ENCODE data around the gene NMUR1. TPM values are rescaled to one million over a fixed set of nuclear protein-coding genes. Genes with fewer than 3 reads are reported as not detected.

The NMUR1 gene
- total RNA-seq, 1 donor from 2014 or later: not detected

DNA sequence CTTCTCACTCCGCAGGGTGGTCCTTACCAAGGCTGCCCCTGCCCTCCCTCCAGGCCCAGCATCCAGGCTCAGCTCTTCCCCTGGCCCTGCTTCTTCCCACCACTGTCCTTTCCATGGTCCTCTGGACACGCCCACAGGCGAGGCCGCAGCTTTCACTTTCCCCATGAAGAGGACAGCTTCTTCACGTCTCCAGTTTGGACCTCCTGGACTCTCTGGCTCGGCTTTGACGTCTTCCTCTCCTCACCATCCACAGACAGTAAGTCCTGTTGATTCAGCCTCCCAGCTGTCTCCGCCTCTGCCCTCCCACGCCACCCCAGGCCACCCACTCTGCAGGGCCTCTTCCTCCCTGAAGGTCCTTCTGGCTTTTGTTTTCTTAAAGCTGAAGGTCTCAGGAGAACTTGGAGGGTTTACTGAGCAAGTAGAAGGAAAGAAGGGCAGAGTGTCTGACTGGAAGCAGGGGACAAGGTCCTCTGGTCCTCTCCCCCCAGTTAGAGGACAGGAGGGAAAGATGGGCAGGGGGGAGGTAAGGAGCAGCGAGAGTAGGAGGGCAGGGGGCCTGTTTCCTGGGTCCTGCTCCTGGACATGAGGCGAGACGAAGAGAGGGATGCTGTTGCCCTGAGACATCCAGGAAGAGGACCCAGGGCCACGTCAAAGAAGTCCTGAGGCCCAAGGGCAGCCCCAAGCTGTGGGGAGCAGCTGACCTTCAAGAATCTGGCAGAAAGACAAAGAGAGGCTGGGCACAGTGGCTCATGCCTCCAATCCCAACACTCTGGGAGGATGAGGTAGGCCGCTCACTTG lies 24.7 kb upstream of the NMUR1 start:
- peaks cover 1% of the 10 kb centered on the region for H3K36me3 Mint-ChIP-seq (ENCODE audit: low read depth, unreplicated experiment)
- H3K4me2 ChIP-seq (ENCODE audit: low read length): peak overlapping the region; percentile 54
- H3K27ac Mint-ChIP-seq (ENCODE audit: unreplicated experiment): no peak overlapping the region
- peaks cover 4% of the 10 kb centered on the region for H3K4me1 ChIP-seq (ENCODE audit: insufficient read depth, low read length)
- H3K9me3 ChIP-seq (ENCODE audit: insufficient read depth, low read depth, low read length): peaks cover 8% of the 10 kb centered on the region
- no peak for DNase-seq (ENCODE audit: low read depth)
- H2AFZ ChIP-seq (ENCODE audit: low read depth, low read length): peak overlapping the region; percentile 54
- H3K27me3 Mint-ChIP-seq (ENCODE audit: low read depth, unreplicated experiment): peaks cover 28% of the 10 kb centered on the region
- no peak overlapping the region for H3K27ac ChIP-seq (ENCODE audit: low read depth, low read length)
- H3K4me3 Mint-ChIP-seq (ENCODE audit: unreplicated experiment): no peak overlapping the region
- H3K9ac ChIP-seq (ENCODE audit: low read length): no peak overlapping the region
- FAIRE-seq: no peak
- no peak overlapping the region for H3K4me3 ChIP-seq (ENCODE audit: insufficient read depth, low read depth, low read length)
- no peaks in the 10 kb centered on the region for H3K36me3 ChIP-seq (ENCODE audit: insufficient read depth, low read length)
- H3K27me3 ChIP-seq (ENCODE audit: insufficient read depth, low read length): peaks cover under 1% of the 10 kb centered on the region
- TF ChIP-seq EZH2 (IDR thresholded peaks at IDR 0.05; ENCODE audit: insufficient read depth, low read length): no peak
- TF ChIP-seq, protein P1, sequence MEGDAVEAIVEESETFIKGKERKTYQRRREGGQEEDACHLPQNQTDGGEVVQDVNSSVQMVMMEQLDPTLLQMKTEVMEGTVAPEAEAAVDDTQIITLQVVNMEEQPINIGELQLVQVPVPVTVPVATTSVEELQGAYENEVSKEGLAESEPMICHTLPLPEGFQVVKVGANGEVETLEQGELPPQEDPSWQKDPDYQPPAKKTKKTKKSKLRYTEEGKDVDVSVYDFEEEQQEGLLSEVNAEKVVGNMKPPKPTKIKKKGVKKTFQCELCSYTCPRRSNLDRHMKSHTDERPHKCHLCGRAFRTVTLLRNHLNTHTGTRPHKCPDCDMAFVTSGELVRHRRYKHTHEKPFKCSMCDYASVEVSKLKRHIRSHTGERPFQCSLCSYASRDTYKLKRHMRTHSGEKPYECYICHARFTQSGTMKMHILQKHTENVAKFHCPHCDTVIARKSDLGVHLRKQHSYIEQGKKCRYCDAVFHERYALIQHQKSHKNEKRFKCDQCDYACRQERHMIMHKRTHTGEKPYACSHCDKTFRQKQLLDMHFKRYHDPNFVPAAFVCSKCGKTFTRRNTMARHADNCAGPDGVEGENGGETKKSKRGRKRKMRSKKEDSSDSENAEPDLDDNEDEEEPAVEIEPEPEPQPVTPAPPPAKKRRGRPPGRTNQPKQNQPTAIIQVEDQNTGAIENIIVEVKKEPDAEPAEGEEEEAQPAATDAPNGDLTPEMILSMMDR (IDR thresholded peaks at IDR 0.05; ENCODE audit: insufficient read depth, low read depth, low read length): no peak
- peaks cover 6% of the 10 kb centered on the region for H3K4me1 Mint-ChIP-seq (ENCODE audit: low read depth, unreplicated experiment)
- H3K9me3 Mint-ChIP-seq (ENCODE audit: unreplicated experiment): peaks cover 28% of the 10 kb centered on the region
- no peaks in the 10 kb centered on the region for H4K20me1 ChIP-seq (ENCODE audit: insufficient read depth, low read length)
- H3K79me2 ChIP-seq (ENCODE audit: insufficient read depth, low read length): no peaks in the 10 kb centered on the region

DNA sequence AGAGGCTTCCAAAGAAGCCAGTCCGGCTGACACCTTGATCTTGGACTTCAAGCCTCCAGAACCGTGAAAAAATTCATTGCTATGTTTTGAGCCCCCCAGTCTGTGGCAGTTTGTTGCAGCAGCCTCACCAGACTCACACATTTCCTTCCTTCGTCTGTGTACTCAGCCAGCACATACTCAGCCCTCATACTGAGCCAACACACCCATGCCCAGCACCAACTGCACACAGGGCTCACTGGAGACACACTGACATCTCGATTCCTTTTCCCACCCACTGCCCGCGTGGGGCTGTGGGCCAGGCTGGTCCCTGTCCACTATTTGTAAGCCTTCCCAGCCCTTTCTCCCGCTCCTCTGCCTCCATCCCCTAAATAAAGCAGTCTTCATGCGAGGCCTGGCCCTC lies 24.1 kb upstream of the NMUR1 start:
- Histone ChIP-seq H3K27ac (ENCODE audit: low read depth, low read length) (no peak overlapping the region), H3K4me1 (ENCODE audit: insufficient read depth, low read length) (peaks cover 4% of the 10 kb centered on the region), H3K79me2 (ENCODE audit: insufficient read depth, low read length) (no peaks in the 10 kb centered on the region), H3K9me3 (ENCODE audit: insufficient read depth, low read depth, low read length) (peaks cover 8% of the 10 kb centered on the region), H3K4me2 (ENCODE audit: low read length) (peak overlapping the region; percentile 54), H2AFZ (ENCODE audit: low read depth, low read length) (no peak overlapping the region), H3K36me3 (ENCODE audit: insufficient read depth, low read length) (no peaks in the 10 kb centered on the region), H3K27me3 (ENCODE audit: insufficient read depth, low read length) (peaks cover 4% of the 10 kb centered on the region), H4K20me1 (ENCODE audit: insufficient read depth, low read length) (no peaks in the 10 kb centered on the region), H3K9ac (ENCODE audit: low read length) (no peak overlapping the region), H3K4me3 (ENCODE audit: insufficient read depth, low read depth, low read length) (no peak overlapping the region)
- H3K27me3 Mint-ChIP-seq (ENCODE audit: low read depth, unreplicated experiment): peaks cover 30% of the 10 kb centered on the region
- H3K27ac Mint-ChIP-seq (ENCODE audit: unreplicated experiment): no peak overlapping the region
- H3K36me3 Mint-ChIP-seq (ENCODE audit: low read depth, unreplicated experiment): peaks cover 1% of the 10 kb centered on the region
- FAIRE-seq (no peak), DNase-seq (ENCODE audit: low read depth) (no peak)
- H3K4me3 Mint-ChIP-seq (ENCODE audit: unreplicated experiment): no peak overlapping the region
- H3K4me1 Mint-ChIP-seq (ENCODE audit: low read depth, unreplicated experiment): peaks cover 6% of the 10 kb centered on the region
- H3K9me3 Mint-ChIP-seq (ENCODE audit: unreplicated experiment): peaks cover 30% of the 10 kb centered on the region
- TF ChIP-seq, protein P1 (IDR thresholded peaks at IDR 0.05; ENCODE audit: insufficient read depth, low read depth, low read length): no peak
- TF ChIP-seq EZH2 (IDR thresholded peaks at IDR 0.05; ENCODE audit: insufficient read depth, low read length): no peak

DNA sequence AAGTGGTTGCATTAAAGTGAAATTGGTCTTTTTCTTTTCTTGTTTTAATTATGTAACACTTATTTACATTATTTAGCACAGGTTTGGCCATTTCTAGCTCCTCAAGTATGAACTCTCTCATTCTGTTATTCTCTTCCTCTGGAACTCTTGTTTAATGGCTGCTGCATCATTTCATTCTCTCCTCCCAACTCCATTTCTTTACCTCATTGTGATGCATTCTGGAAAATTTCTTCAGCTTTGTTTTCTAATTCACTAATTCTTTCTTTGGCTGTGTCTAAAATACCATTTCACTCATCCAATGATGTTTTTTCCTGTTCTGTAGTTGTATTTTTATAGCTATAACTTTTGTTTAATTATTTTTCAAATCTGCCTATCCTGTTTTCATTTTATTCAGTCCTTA lies 22.5 kb upstream of the NMUR1 start:
- Mint-ChIP-seq H3K9me3 (ENCODE audit: unreplicated experiment) (peaks cover 39% of the 10 kb centered on the region), H3K4me3 (ENCODE audit: unreplicated experiment) (no peak overlapping the region), H3K27me3 (ENCODE audit: low read depth, unreplicated experiment) (peaks cover 41% of the 10 kb centered on the region), H3K4me1 (ENCODE audit: low read depth, unreplicated experiment) (peaks cover 8% of the 10 kb centered on the region), H3K27ac (ENCODE audit: unreplicated experiment) (no peak overlapping the region), H3K36me3 (ENCODE audit: low read depth, unreplicated experiment) (peaks cover 7% of the 10 kb centered on the region)
- peaks cover 4% of the 10 kb centered on the region for H3K4me1 ChIP-seq (ENCODE audit: insufficient read depth, low read length)
- no peak for TF ChIP-seq EZH2 (IDR thresholded peaks at IDR 0.05; ENCODE audit: insufficient read depth, low read length)
- TF ChIP-seq, protein P1 (IDR thresholded peaks at IDR 0.05; ENCODE audit: insufficient read depth, low read depth, low read length): no peak
- no peaks in the 10 kb centered on the region for H3K36me3 ChIP-seq (ENCODE audit: insufficient read depth, low read length)
- H3K27me3 ChIP-seq (ENCODE audit: insufficient read depth, low read length): peaks cover 14% of the 10 kb centered on the region
- FAIRE-seq (no peak), DNase-seq (ENCODE audit: low read depth) (no peak)
- no peaks in the 10 kb centered on the region for H3K79me2 ChIP-seq (ENCODE audit: insufficient read depth, low read length)
- no peak overlapping the region for H3K4me3 ChIP-seq (ENCODE audit: insufficient read depth, low read depth, low read length)
- H3K4me2 ChIP-seq (ENCODE audit: low read length): no peak overlapping the region
- peaks cover 4% of the 10 kb centered on the region for H4K20me1 ChIP-seq (ENCODE audit: insufficient read depth, low read length)
- no peak overlapping the region for H2AFZ ChIP-seq (ENCODE audit: low read depth, low read length)
- H3K9me3 ChIP-seq (ENCODE audit: insufficient read depth, low read depth, low read length): peaks cover 8% of the 10 kb centered on the region
- H3K27ac ChIP-seq (ENCODE audit: low read depth, low read length): no peak overlapping the region
- H3K9ac ChIP-seq (ENCODE audit: low read length): no peak overlapping the region
